PC-3 (cell line): ENCODE results near the gene PDZD2. TPM values are rescaled to one million over a fixed set of nuclear protein-coding genes. Genes with fewer than 3 reads are reported as not detected.

Source experiments
- ATAC-seq: fragments of 200-7000 bp; cut with Tn5 transposase; 2 replicates; pipeline ENCODE4 v1.9.1; 2020; ENCODE audit warnings: mild to moderate bottlenecking, moderate library complexity
- BruUV-seq: library from RNA; stranded (reverse); fragments of 400-500 nt; replicated peaks from 2 replicates; lab custom pipeline; 2021; lab: Mats Ljungman, UMichigan
- CTCF ChIA-PET: fragments of 300-600 bp; sonication (Branson Sonifier 250); formaldehyde crosslinking; loops from one replicate; lab custom pipeline; 2022; ENCODE audit warnings: antibody characterized with exemption; lab: Charles Lee
- POLR2A ChIA-PET: fragments of 300-600 bp; sonication (Branson Sonifier 250); formaldehyde crosslinking; loops from one replicate; lab custom pipeline; 2022; ENCODE audit warnings: antibody characterized with exemption; ENCODE audit not compliant: unreplicated experiment; lab: Charles Lee
- DNase-seq: peaks from one replicate; pipeline ENCODE4 v3.0.0-alpha.2; 2015
- H2AFZ ChIP-seq: fragments of 300-600 bp; sonication (generic); 2 replicates; pipeline ENCODE4 v1.6.0; 2016; ENCODE audit warnings: antibody characterized with exemption, low read length
- H3F3A ChIP-seq: fragments of 300-600 bp; sonication (generic); one replicate; pipeline ENCODE4 v1.6.0; 2017; ENCODE audit warnings: antibody characterized with exemption, low read length, control low read depth, mild to moderate bottlenecking; ENCODE audit not compliant: unreplicated experiment
- H3K27ac ChIP-seq: fragments of 300-600 bp; sonication (generic); 2 replicates; pipeline ENCODE4 v1.5.1; 2016; ENCODE audit warnings: mild to moderate bottlenecking, low read length
- H3K27me3 ChIP-seq: fragments of 300-600 bp; sonication (generic); 2 replicates; pipeline ENCODE4 v1.6.1; 2016; ENCODE audit warnings: low read length, mixed read lengths
- H3K36me3 ChIP-seq: fragments of 300-600 bp; sonication (generic); 2 replicates; pipeline ENCODE4 v1.6.1; 2016; ENCODE audit warnings: low read depth, mixed run types, low read length, mixed read lengths
- H3K4me1 ChIP-seq: fragments of 300-600 bp; sonication (generic); 2 replicates; pipeline ENCODE4 v1.5.1; 2016; ENCODE audit warnings: low read length; ENCODE audit not compliant: insufficient read depth
- H3K4me2 ChIP-seq: fragments of 300-600 bp; sonication (generic); 2 replicates; pipeline ENCODE4 v1.6.0; 2016; ENCODE audit warnings: low read length
- H3K4me3 ChIP-seq: fragments of 300-600 bp; sonication (generic); 2 replicates; pipeline ENCODE4 v1.5.1; 2016; ENCODE audit warnings: mild to moderate bottlenecking, low read length, mixed read lengths
- H3K79me2 ChIP-seq: fragments of 300-600 bp; sonication (generic); 2 replicates; pipeline ENCODE4 v1.6.1; 2017; ENCODE audit warnings: low read length, mixed read lengths
- H3K9ac ChIP-seq: fragments of 300-600 bp; sonication (generic); 2 replicates; pipeline ENCODE4 v1.6.0; 2016; ENCODE audit warnings: mild to moderate bottlenecking, low read length
- H3K9me2 ChIP-seq: fragments of 300-600 bp; sonication (generic); replicated peaks from 2 replicates; pipeline ENCODE4 v1.6.1; 2016; ENCODE audit warnings: mixed run types, low read length, mixed read lengths
- H3K9me3 ChIP-seq: fragments of 300-600 bp; sonication (generic); 2 replicates; pipeline ENCODE4 v1.6.1; 2016; ENCODE audit warnings: low read length, mixed read lengths
- H4K20me1 ChIP-seq: fragments of 300-600 bp; sonication (generic); 2 replicates; pipeline ENCODE4 v1.6.1; 2016; ENCODE audit warnings: low read length, mixed read lengths
- EZH2 ChIP-seq: fragments of 300-600 bp; sonication (generic); IDR thresholded peaks from one replicate; pipeline ENCODE4 v1.6.1; 2017; ENCODE audit warnings: antibody characterized with exemption, mild to moderate bottlenecking, low read length; ENCODE audit not compliant: unreplicated experiment
- EZH2phosphoT487 ChIP-seq: fragments of 300-600 bp; sonication (generic); IDR thresholded peaks from 2 replicates; pipeline ENCODE4 v1.6.1; 2018; ENCODE audit warnings: mild to moderate bottlenecking, antibody characterized with exemption, low read length, borderline replicate concordance
- intact Hi-C: fragments of 100-400 bp; cut with micrococcal nuclease; formaldehyde crosslinking; loops from 2 replicates; pipeline ENCODE4 v1.9.0; 2023
- total RNA-seq: library from RNA; depleted of rRNA; stranded (reverse); fragments of >200 nt; gene quantifications from 2 replicates; pipeline ENCODE4 v1.2.3, GENCODE V29; 2014
- TF ChIP-seq, protein P1 (sequence below): fragments of 300-600 bp; sonication (generic); conservative IDR thresholded peaks from 2 replicates; pipeline ENCODE4 v1.5.1; 2017; ENCODE audit warnings: antibody characterized with exemption, low read depth, mild to moderate bottlenecking, low read length

PDZD2 gene
- total RNA-seq, 1 experiment from 2014 or later, result 2.0 TPM

DNA sequence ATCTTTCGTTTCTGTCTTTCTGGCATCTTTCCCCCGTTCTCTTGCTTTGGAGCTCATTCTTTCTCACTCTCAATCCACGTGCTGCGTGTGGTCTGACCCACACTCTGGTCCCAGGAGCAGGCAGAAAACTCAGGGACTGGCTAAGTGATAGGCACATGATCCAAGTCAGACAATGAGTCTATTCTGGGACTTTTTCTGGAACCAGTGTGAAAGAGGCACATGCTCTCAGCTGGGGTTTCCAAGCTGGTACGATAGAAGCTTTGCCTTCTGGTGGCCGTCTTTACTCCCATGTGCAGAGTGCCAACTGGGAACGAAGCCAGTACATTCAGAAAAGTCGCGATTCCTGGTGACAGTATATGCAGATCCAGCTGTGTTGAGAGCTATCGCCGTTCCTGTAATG, 94.4 kb downstream of the PDZD2 start:
- H3K4me2 ChIP-seq, result no peak overlapping the region
- H3K36me3 ChIP-seq, result no peaks in the 10 kb centered on the region
- no peak overlapping the region for H2AFZ ChIP-seq
- H3K4me1 ChIP-seq, result no peaks in the 10 kb centered on the region
- ATAC-seq (no peak), DNase-seq (peak; percentile 3)
- ChIA-PET POLR2A (no interaction called here), CTCF (no interaction called here)
- H4K20me1 ChIP-seq, result no peaks in the 10 kb centered on the region
- peaks cover 40% of the 10 kb centered on the region for H3K27me3 ChIP-seq
- BruUV-seq, result no TSS peak
- H3K9ac ChIP-seq, result no peak overlapping the region
- H3K9me3 ChIP-seq, result no peaks in the 10 kb centered on the region
- no peak overlapping the region for H3K4me3 ChIP-seq
- no peaks in the 10 kb centered on the region for H3F3A ChIP-seq
- no peaks in the 10 kb centered on the region for H3K79me2 ChIP-seq
- TF ChIP-seq EZH2 (no peak), EZH2phosphoT487 (no peak)
- TF ChIP-seq, protein P1, sequence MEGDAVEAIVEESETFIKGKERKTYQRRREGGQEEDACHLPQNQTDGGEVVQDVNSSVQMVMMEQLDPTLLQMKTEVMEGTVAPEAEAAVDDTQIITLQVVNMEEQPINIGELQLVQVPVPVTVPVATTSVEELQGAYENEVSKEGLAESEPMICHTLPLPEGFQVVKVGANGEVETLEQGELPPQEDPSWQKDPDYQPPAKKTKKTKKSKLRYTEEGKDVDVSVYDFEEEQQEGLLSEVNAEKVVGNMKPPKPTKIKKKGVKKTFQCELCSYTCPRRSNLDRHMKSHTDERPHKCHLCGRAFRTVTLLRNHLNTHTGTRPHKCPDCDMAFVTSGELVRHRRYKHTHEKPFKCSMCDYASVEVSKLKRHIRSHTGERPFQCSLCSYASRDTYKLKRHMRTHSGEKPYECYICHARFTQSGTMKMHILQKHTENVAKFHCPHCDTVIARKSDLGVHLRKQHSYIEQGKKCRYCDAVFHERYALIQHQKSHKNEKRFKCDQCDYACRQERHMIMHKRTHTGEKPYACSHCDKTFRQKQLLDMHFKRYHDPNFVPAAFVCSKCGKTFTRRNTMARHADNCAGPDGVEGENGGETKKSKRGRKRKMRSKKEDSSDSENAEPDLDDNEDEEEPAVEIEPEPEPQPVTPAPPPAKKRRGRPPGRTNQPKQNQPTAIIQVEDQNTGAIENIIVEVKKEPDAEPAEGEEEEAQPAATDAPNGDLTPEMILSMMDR, result no peak
- no peak overlapping the region for H3K27ac ChIP-seq
- no peaks in the 10 kb centered on the region for H3K9me2 ChIP-seq
- intact Hi-C loops, result no loop called here

DNA sequence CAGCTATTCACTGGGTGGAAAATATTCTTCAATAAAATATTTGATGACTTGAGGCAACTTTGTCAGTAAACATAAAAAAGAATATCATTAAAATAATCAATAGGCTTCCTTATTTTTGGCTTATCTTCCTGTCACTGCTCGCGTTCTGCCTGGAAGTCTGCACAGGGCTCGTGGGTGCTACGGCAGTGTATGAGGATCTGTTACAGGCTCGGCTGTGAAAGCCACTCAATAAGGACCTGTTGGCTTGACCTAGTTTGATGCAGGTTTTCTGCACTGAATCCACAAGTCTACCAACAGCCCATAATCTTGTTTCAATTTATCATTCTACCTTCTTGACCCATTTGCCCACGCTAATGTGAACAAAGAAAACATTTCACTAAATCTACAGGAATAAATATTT, 97.2 kb downstream of the PDZD2 start:
- ATAC-seq, result no peak
- no peaks in the 10 kb centered on the region for H3K4me1 ChIP-seq
- H3K27me3 ChIP-seq, result peaks cover 50% of the 10 kb centered on the region
- H3K36me3 ChIP-seq, result no peaks in the 10 kb centered on the region
- no peaks in the 10 kb centered on the region for H3K9me3 ChIP-seq
- H3K4me2 ChIP-seq, result no peak overlapping the region
- no peak overlapping the region for H3K4me3 ChIP-seq
- no peak overlapping the region for H2AFZ ChIP-seq
- CTCF ChIA-PET, result no interaction called here
- POLR2A ChIA-PET, result no interaction called here
- DNase-seq, result no peak
- H3K9me2 ChIP-seq, result no peaks in the 10 kb centered on the region
- H3K9ac ChIP-seq, result no peak overlapping the region
- no peak for TF ChIP-seq EZH2phosphoT487
- TF ChIP-seq, protein P1, result no peak
- TF ChIP-seq EZH2, result no peak
- no peaks in the 10 kb centered on the region for H4K20me1 ChIP-seq
- no peak overlapping the region for H3K27ac ChIP-seq
- intact Hi-C loops, result no loop called here
- no TSS peak for BruUV-seq
- no peaks in the 10 kb centered on the region for H3F3A ChIP-seq
- no peaks in the 10 kb centered on the region for H3K79me2 ChIP-seq

DNA sequence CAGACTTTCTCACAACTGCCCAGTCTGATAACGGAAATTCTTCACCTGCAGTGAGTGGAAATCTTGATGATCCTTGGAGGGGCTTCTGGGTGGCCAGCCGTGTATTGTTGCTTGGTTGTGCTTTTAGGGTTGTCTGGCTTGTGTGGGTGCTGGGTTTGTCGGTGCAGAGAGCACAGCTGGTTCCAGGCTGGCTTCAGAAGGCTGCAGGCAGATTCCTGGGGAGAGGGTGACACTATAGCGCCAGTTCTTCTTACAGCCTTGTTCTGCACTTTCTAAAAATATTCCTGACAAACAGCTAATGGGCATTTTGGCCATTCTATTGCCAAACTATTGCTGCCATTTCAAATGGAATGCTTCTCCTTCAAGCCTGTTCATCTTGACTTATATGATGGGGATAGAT, 99.3 kb downstream of the PDZD2 start:
- ATAC-seq, result no peak
- Histone ChIP-seq H3K4me1 (no peaks in the 10 kb centered on the region), H3K36me3 (no peaks in the 10 kb centered on the region), H2AFZ (no peak overlapping the region), H3K27ac (no peak overlapping the region), H3K9me3 (no peaks in the 10 kb centered on the region), H3K9me2 (no peaks in the 10 kb centered on the region), H4K20me1 (no peaks in the 10 kb centered on the region), H3F3A (no peaks in the 10 kb centered on the region), H3K9ac (no peak overlapping the region), H3K4me3 (no peak overlapping the region), H3K4me2 (no peak overlapping the region), H3K79me2 (no peaks in the 10 kb centered on the region), H3K27me3 (peaks cover 59% of the 10 kb centered on the region)
- CTCF ChIA-PET, result no interaction called here
- POLR2A ChIA-PET, result no interaction called here
- DNase-seq, result no peak
- TF ChIP-seq, protein P1, result no peak
- TF ChIP-seq EZH2, result no peak
- no peak for TF ChIP-seq EZH2phosphoT487
- BruUV-seq, result no TSS peak
- intact Hi-C loops, result no loop called here
